HG02938 (cell line): ENCODE data around the gene NHLRC1.

ENCODE experiments used
- ATAC-seq: cut with Tn5 transposase; IDR thresholded peaks from one replicate; pipeline ENCODE4 v1.9.1; 2021; ENCODE audit warnings: mild to moderate bottlenecking, moderate library complexity; ENCODE audit not compliant: unreplicated experiment

The NHLRC1 gene

GRCh38 chr6:18139935-18140621, 17.6 kb upstream of the NHLRC1 start:
- no peak for ATAC-seq

DNA sequence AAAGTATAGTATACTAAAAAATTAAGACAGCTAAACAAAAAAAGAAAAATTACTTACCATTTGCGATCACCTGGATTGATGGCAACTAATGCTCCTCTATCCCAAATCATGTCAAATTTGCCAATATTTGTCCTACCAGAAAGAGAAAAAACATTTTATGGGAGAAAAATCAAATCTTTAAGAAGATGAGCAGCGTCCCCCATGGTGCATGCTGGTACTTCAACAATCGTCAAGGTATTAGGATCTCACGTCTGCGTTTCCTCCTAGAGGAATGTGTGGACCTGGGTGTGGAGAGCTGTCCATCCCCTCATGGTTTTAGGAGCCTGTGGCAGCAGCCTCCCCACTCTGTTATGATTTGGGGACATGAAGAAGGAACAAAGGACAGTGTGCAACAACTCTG, 16.4 kb upstream of the NHLRC1 start:
- ATAC-seq, result no peak

- ATAC-seq, result no peak
Measured at GRCh38 chr6:18136260-18136659, 13.8 kb upstream of the NHLRC1 start.

- ATAC-seq, result no peak
Measured at GRCh38 chr6:18135171-18135570, 12.7 kb upstream of the NHLRC1 start.

GRCh38 chr6:18132346-18132745, 9.9 kb upstream of the NHLRC1 start:
- no peak for ATAC-seq

GRCh38 chr6:18126121-18126520, 3.6 kb upstream of the NHLRC1 start:
- ATAC-seq, result no peak

DNA sequence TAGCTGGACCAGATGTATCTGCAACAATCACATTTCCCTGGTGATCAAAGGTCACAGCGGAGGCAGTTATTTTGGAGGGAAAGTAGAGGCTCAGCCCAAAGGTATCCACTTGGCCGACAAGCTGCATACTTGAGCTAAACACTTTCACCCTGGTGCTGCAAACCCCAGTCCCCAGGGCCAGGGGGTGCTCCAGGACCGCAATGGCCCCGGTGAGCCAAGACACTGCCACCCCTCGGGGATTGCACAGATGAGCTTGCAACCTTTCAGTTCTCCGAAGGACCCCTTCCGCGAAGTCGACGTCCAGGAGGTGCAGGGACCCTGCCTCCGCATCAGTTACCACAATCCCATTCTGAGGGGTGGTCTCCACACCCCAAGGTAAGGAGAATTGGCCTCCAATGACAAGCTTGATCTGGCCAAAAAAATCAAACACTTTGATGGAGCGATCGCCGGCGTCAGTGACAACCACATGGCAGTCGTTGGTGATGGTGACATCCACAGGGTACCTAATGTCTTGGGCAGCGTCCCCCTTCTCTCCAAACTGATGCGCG, 823 bp downstream of the NHLRC1 start:
- ATAC-seq, result no peak

GRCh38 chr6:18119236-18119635, 3.2 kb downstream of the NHLRC1 start:
- ATAC-seq, result no peak

GRCh38 chr6:18118330-18118729, 4.1 kb downstream of the NHLRC1 start:
- no peak for ATAC-seq

- no peak for ATAC-seq
Measured at GRCh38 chr6:18117136-18117535, 5.3 kb downstream of the NHLRC1 start.

- no peak for ATAC-seq
Measured at GRCh38 chr6:18115356-18115755, 7.1 kb downstream of the NHLRC1 start.

- no peak for ATAC-seq
Measured at GRCh38 chr6:18110162-18110561, 12.3 kb downstream of the NHLRC1 start.

DNA sequence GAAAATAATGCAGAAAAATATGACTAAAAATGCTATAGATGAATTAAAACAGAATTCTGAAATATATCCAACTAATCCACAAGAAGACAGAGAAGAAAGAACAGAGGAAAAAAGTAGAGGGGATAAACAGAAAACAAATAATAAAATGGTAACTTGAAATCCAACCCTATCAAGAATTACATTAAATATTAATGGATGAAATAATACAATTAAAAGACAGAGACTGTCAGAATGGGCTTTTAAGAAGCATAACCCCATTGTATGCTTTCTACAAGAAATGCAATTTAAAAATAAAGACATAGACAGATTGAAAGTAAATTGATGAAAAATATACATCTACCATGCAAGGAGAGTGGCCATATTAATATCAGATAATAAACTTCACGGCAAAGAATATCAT, 15.4 kb downstream of the NHLRC1 start:
- no peak for ATAC-seq

DNA sequence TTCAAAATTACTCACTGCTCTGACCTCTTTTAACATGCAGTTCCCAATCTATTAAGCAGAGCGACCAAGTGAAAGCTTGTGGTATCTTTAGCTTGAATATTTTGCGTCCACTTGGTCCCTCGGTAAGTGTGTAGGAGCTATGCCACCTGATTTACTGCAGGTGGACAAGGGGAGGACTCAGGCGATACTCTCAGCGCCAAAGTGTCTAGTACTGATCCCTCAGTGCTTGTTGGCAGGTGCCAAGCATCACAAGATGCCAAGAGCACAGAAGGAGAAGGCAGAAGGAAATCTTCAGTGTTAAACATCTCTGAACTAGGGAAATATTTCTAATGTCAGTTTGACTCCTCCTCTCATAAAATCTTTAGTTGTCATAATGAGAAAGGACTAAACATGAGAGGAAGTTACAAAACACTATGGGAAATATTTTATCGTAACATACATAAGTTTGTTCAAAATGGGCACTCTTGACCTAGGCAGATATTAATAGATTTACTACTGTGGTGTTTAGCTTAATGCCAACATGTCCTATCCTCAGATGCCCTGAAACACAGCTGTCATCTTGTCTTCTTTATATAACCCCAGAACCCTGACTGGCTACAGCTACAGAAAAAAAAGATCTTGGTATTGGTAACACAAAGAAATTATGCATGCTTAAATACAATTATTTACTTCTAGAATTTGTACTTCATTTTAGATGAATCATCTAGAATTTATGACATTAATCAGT, 19.5 kb downstream of the NHLRC1 start:
- ATAC-seq, result no peak

- no peak for ATAC-seq
Measured at GRCh38 chr6:18101873-18102272, 20.6 kb downstream of the NHLRC1 start.

DNA sequence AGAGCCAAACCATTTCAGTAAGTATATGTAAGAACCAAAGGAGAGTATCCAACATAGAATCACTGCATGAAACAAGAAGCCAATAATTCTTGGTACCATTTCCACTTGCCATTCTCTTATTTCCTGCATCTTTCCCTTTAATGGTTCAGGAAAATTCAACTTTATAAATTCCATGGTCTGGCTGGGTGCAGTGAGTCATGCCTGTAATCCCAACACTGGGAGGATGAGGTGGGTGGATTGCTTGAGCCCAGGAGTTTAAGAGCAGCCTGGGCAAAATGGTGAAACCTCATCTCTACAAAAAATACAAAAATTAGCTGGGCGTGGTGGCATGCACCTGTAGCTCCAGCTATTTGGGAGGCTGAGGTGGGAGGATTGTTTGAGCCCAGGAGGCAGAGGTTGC, 21.2 kb downstream of the NHLRC1 start:
- ATAC-seq, result no peak

DNA sequence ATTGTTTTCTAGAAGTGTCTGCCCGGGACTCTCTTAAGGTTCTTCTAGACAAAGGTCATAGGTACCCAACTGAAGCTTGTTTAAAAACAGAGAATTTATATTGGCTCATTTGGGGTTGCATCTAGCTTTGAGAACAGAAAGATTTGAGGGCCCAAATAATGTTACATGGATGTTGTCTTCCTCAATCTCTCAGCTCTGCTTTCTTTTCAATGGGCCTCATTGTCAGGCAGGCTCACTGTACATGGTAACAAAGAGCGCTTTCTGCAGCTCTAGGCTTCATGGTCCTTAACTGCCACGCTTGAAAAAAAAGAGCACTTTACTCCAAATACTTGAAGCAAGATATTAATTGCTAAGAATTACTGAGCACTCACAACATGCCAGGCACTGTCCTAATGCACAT, 22.2 kb downstream of the NHLRC1 start:
- ATAC-seq, result no peak

DNA sequence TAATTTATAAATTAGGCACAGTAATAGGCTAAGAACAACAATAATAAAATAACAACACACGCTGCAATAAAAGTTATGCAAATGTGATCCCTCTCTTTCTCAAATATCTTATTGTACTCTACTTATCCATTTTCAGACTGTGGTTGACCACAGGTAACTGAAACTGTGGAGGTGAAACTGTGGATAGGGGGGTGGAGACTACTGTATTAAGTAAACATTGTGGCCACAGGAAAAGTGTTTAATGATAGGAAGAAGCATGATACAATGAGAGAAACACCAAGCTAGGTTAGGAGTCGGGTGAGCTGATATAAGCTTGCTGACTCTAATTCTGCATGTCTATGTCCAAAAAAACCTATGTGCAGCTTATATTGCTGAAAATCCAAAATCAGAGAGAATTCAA, 23.0 kb downstream of the NHLRC1 start:
- ATAC-seq, result no peak

DNA sequence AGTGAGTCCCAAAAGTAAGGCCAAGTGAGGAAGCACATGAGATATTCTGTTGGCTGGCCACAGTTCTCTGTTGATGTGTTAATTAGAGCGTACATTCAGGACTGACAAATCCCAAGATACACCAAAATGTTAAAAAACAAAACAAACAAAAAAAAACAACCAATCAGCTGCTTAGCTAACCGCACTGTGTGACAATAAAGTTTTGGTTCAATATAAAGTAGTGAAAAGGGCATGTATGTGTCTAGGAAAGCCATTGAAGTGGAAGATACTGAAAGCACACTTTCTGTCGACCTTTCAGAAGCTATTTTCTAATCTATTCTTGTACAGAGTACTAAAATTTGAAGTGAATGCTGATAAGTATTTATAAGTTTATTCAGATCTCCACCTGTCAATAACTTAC, 26.1 kb downstream of the NHLRC1 start:
- ATAC-seq, result no peak

- no peak for ATAC-seq
Measured at GRCh38 chr6:18091382-18091781, 31.1 kb downstream of the NHLRC1 start.

DNA sequence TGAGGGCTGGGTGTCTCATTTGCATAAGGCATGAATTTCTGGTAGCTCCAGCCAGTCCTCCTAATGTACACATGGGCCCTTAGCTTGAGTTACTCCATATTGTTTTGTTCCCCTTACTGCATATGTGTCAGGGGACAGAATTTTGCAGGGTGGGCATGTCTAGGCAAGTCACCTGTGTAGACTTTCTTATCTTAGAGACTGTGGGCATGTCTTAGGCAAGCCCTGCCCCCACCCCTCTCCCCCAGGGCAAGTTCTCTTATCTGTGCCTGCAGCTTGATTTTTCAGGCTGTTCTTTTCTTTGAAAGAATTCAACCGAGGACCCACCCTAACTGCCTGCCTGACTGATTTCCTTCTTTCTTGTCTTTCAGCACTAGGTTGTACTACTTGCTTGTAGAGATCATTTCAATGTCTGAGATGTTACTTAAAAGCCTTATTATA, 32.1 kb downstream of the NHLRC1 start:
- no peak for ATAC-seq
